Right lobe of liver (tissue), 4 donors: ENCODE data around the gene UBXN4.

Experiments
- POLR2A ChIP-seq: fragments of 450-650 bp; IDR thresholded peaks from one replicate; pipeline ENCODE4 v1.6.1; 2017; ENCODE audit warnings: antibody characterized with exemption, mild to moderate bottlenecking
- TF ChIP-seq, protein P1 (sequence below), 4 donors: fragments of 200-600 bp in 3 of 4; fragments of 450-650 bp in 1 of 4; IDR thresholded peaks; one replicate each; pipeline versions ENCODE4 v1.5.1 to v1.8.0; 2016 to 2022; ENCODE audit warnings: antibody characterized with exemption in 4 of 4, mild to moderate bottlenecking in 2 of 4
- donor health status: DM: no; HTN: no; CAD: no.
- donor health status: DM: no; HTN: no; CAD: no.
- donor health status: DM: no; HTN: yes; CAD: no.

- TF ChIP-seq, protein P1, sequence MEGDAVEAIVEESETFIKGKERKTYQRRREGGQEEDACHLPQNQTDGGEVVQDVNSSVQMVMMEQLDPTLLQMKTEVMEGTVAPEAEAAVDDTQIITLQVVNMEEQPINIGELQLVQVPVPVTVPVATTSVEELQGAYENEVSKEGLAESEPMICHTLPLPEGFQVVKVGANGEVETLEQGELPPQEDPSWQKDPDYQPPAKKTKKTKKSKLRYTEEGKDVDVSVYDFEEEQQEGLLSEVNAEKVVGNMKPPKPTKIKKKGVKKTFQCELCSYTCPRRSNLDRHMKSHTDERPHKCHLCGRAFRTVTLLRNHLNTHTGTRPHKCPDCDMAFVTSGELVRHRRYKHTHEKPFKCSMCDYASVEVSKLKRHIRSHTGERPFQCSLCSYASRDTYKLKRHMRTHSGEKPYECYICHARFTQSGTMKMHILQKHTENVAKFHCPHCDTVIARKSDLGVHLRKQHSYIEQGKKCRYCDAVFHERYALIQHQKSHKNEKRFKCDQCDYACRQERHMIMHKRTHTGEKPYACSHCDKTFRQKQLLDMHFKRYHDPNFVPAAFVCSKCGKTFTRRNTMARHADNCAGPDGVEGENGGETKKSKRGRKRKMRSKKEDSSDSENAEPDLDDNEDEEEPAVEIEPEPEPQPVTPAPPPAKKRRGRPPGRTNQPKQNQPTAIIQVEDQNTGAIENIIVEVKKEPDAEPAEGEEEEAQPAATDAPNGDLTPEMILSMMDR (IDR thresholded peaks at IDR 0.05) = no peak
- TF ChIP-seq POLR2A = no peak
These were observed 71.4 kb downstream of the UBXN4 start for GRCh38 chr2:135812907-135813511.
